RWPE2 (cell line): ENCODE results near the gene CLASP2.

ENCODE experiments used
- ATAC-seq: fragments of 200-7000 bp; cut with Tn5 transposase; 3 replicates; pipeline ENCODE4 v1.9.1; 2021; ENCODE audit warnings: low read depth
- DNase-seq: peaks from one replicate; pipeline ENCODE4 v3.0.0-alpha.2; 2020; ENCODE audit warnings: low spot score
- H3K27ac ChIP-seq: fragments of 450-650 bp; 2 replicates; pipeline ENCODE4 v1.5.1; 2017; ENCODE audit warnings: mild to moderate bottlenecking; ENCODE audit not compliant: poor library complexity, severe bottlenecking
- H3K27me3 ChIP-seq: fragments of 250-450 bp; sonication (Bioruptor Pico); 2 replicates; pipeline ENCODE4 v1.5.1; 2021; ENCODE audit warnings: mild to moderate bottlenecking, moderate library complexity; ENCODE audit not compliant: insufficient read depth, poor library complexity, severe bottlenecking
- H3K36me3 ChIP-seq: fragments of 250-450 bp; sonication (Bioruptor Pico); 2 replicates; pipeline ENCODE4 v1.5.1; 2020; ENCODE audit warnings: low read depth, mild to moderate bottlenecking, moderate library complexity
- H3K4me1 ChIP-seq: fragments of 250-450 bp; sonication (Bioruptor Pico); 2 replicates; pipeline ENCODE4 v1.5.1; 2021; ENCODE audit warnings: mild to moderate bottlenecking, moderate library complexity; ENCODE audit not compliant: insufficient read depth, poor library complexity, severe bottlenecking
- H3K4me3 ChIP-seq: fragments of 250-450 bp; sonication (Bioruptor Pico); 2 replicates; pipeline ENCODE4 v1.5.1; 2021; ENCODE audit warnings: mild to moderate bottlenecking, moderate library complexity; ENCODE audit not compliant: severe bottlenecking
- H3K9me3 ChIP-seq: fragments of 250-450 bp; sonication (Bioruptor Pico); 2 replicates; pipeline ENCODE4 v1.5.1; 2021; ENCODE audit warnings: mild to moderate bottlenecking, moderate library complexity; ENCODE audit not compliant: severe bottlenecking
- TF ChIP-seq, protein P1 (sequence below): fragments of 450-650 bp; IDR thresholded peaks from one replicate; pipeline ENCODE4 v1.5.1; 2017; ENCODE audit warnings: mild to moderate bottlenecking, moderate library complexity; ENCODE audit not compliant: poor library complexity, severe bottlenecking

CLASP2 gene

GRCh38 chr3:33590541-33590940 is 127.5 kb downstream of the CLASP2 start:
- no peaks in the 10 kb centered on the region for H3K9me3 ChIP-seq
- ATAC-seq = no peak
- no peaks in the 10 kb centered on the region for H3K4me1 ChIP-seq
- H3K27ac ChIP-seq = no peak overlapping the region
- DNase-seq = no peak
- TF ChIP-seq, protein P1, sequence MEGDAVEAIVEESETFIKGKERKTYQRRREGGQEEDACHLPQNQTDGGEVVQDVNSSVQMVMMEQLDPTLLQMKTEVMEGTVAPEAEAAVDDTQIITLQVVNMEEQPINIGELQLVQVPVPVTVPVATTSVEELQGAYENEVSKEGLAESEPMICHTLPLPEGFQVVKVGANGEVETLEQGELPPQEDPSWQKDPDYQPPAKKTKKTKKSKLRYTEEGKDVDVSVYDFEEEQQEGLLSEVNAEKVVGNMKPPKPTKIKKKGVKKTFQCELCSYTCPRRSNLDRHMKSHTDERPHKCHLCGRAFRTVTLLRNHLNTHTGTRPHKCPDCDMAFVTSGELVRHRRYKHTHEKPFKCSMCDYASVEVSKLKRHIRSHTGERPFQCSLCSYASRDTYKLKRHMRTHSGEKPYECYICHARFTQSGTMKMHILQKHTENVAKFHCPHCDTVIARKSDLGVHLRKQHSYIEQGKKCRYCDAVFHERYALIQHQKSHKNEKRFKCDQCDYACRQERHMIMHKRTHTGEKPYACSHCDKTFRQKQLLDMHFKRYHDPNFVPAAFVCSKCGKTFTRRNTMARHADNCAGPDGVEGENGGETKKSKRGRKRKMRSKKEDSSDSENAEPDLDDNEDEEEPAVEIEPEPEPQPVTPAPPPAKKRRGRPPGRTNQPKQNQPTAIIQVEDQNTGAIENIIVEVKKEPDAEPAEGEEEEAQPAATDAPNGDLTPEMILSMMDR = no peak
- H3K36me3 ChIP-seq = peaks cover 35% of the 10 kb centered on the region
- no peaks in the 10 kb centered on the region for H3K27me3 ChIP-seq
- H3K4me3 ChIP-seq = no peak overlapping the region

DNA sequence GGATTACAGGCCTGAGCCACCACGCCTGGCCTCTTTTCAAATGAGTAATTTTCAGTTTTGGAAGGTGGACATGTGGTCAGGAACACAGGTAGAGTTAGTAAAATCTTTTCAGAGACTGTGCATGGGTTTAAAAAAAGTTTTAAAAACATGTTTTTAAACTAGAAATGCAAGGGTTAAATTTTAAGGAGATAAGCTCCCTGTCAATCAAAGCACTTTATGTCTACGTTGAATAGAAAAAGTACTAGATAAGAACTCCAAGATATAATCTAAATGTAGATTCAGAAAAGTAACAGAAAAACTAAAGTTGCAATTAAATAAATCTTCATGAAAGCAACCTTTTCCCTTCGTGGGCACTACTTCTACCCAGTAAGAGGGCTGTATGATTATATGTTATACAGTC is 131.7 kb downstream of the CLASP2 start:
- H3K36me3 ChIP-seq = peaks cover 36% of the 10 kb centered on the region
- TF ChIP-seq, protein P1 = no peak
- H3K4me1 ChIP-seq = no peaks in the 10 kb centered on the region
- H3K27ac ChIP-seq = no peak overlapping the region
- no peaks in the 10 kb centered on the region for H3K9me3 ChIP-seq
- ATAC-seq (no peak), DNase-seq (no peak)
- H3K27me3 ChIP-seq = no peaks in the 10 kb centered on the region
- no peak overlapping the region for H3K4me3 ChIP-seq

- Histone ChIP-seq H3K9me3 (no peaks in the 10 kb centered on the region), H3K4me3 (no peak overlapping the region), H3K27ac (no peak overlapping the region), H3K27me3 (no peaks in the 10 kb centered on the region), H3K4me1 (peaks cover 18% of the 10 kb centered on the region), H3K36me3 (peaks cover 29% of the 10 kb centered on the region)
- TF ChIP-seq, protein P1 = no peak
- DNase-seq (no peak), ATAC-seq (no peak)
Observed at GRCh38 chr3:33582234-33582633, 135.8 kb downstream of the CLASP2 start.

DNA sequence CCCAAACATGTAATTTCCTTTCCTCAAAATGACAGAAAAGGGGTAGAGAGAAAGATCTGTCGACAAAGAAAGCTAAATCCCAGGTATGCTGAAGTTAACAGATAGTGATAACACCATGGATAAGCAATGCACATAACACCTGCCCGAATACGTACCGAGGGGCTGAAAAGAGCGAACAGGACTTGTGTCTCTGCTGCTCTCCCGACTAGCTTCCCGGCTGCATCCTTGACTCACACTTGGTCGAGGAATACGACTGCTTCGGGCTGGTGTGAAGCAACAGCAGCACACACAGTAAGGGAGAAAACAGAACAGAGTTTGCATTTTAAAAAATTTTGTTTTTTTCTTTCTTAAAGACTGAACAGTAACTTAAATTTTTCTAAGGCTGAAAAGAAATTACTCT is 136.4 kb downstream of the CLASP2 start:
- TF ChIP-seq, protein P1 = no peak
- Histone ChIP-seq H3K4me3 (no peak overlapping the region), H3K27ac (no peak overlapping the region), H3K4me1 (peaks cover 18% of the 10 kb centered on the region), H3K36me3 (peaks cover 33% of the 10 kb centered on the region), H3K27me3 (no peaks in the 10 kb centered on the region), H3K9me3 (no peaks in the 10 kb centered on the region)
- no peak for DNase-seq
- no peak for ATAC-seq

DNA sequence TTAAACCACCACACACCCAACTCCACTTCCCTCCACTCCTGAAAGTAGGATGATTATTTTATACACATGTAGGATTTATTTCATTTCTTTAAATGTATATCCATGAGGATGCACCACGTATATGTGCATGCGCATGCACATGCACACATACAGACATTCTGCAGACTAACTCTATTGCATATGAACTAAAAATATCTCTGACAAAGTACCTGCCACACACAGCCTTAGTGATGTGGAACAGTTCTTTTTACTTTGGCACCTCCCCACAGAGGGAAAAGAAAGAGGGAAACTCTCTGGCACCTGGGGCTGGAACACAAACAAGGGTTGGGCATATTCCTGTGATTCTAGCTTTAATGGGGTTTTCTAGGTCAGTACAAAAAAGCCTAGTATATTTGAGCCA is 138.2 kb downstream of the CLASP2 start:
- no peak overlapping the region for H3K4me3 ChIP-seq
- DNase-seq (no peak), ATAC-seq (no peak)
- no peaks in the 10 kb centered on the region for H3K9me3 ChIP-seq
- TF ChIP-seq, protein P1 = no peak
- no peaks in the 10 kb centered on the region for H3K27me3 ChIP-seq
- peaks cover 35% of the 10 kb centered on the region for H3K36me3 ChIP-seq
- peaks cover 18% of the 10 kb centered on the region for H3K4me1 ChIP-seq
- peak overlapping the region; percentile 55 for H3K27ac ChIP-seq
